ENCODE data around the gene CLCN1.

CLCN1 gene

DNA sequence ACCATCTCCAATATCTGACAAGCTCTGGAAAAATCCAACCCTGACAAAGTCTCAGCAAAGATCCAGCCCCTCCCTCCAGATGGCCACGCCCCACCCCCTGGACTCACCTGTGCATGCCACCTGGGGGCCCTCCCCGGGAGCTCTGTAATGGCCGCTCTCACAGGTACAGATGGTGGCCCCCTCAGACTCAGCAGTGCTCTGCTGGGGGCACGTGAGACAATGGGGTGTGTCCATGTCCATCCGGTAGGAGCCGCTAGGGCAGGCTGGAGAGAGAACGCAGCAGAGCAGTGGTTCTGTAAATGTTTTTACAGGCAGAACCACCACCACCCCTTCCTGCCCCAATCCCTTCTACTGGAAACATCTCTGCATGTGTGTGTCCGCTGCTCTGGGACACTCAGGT is 83.2 kb downstream of the CLCN1 start:
- no peak for DNase-seq

DNA sequence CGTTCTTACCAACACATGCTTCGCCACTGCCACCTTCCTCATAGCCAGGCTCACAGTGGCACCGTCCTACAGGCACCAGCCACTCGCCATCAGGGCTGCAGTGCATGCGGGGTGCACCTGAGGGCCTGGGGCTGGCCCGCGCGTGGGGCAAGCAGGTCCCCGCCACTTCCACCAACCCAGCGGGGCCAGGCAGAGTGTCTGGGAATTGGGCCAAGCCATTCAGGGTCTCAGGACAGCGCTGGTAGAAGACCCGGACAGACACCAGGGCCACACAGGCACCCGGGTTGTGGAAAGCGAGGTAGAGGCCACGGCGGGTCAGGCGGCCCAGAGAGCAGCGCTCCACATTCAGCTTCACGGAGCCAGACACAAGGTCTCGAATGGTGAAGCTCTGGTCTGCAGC is 83.7 kb downstream of the CLCN1 start:
- no peak for DNase-seq

- DNase-seq, result no peak
Observed at GRCh38 chr7:143401265-143401664, 85.4 kb downstream of the CLCN1 start.
